Sciatic nerve (tissue), 2 donors: Measurements from ENCODE around the gene SF3A1. TPM values are rescaled to one million over a fixed set of nuclear protein-coding genes. Genes with fewer than 3 reads are reported as not detected.
A peak's percentile ranks its signal among the peaks of the same experiment; 100 is the strongest.

Experiments
- ATAC-seq: fragments of 200-7000 bp; cut with Tn5 transposase; one replicate; pipeline ENCODE4 v1.9.1; 2020; ENCODE audit warnings: mild to moderate bottlenecking, moderate library complexity
- DNase-seq: peaks from one replicate; pipeline ENCODE4 v3.0.0-alpha.2; 2020; ENCODE audit warnings: low spot score
- intact Hi-C: fragments of 100-400 bp; cut with DNase I; formaldehyde crosslinking; loops from one replicate; pipeline ENCODE4 v1.14.2; 2022
- total RNA-seq: library from RNA; stranded (reverse); fragmentation: NEBNext Ultra II Directional; extraction: Animal tissue kit (Norgen Biotek cat#: 25700); gene quantifications from one replicate; pipeline ENCODE4 v1.2.1, GENCODE V29; 2021
- donor health status: DM: no; HTN: no; CAD: no.
- donor health status: DM: no; HTN: no; CAD: no.

Gene SF3A1
- total RNA-seq, 1 donor from 2014 or later, result 138 TPM

DNA sequence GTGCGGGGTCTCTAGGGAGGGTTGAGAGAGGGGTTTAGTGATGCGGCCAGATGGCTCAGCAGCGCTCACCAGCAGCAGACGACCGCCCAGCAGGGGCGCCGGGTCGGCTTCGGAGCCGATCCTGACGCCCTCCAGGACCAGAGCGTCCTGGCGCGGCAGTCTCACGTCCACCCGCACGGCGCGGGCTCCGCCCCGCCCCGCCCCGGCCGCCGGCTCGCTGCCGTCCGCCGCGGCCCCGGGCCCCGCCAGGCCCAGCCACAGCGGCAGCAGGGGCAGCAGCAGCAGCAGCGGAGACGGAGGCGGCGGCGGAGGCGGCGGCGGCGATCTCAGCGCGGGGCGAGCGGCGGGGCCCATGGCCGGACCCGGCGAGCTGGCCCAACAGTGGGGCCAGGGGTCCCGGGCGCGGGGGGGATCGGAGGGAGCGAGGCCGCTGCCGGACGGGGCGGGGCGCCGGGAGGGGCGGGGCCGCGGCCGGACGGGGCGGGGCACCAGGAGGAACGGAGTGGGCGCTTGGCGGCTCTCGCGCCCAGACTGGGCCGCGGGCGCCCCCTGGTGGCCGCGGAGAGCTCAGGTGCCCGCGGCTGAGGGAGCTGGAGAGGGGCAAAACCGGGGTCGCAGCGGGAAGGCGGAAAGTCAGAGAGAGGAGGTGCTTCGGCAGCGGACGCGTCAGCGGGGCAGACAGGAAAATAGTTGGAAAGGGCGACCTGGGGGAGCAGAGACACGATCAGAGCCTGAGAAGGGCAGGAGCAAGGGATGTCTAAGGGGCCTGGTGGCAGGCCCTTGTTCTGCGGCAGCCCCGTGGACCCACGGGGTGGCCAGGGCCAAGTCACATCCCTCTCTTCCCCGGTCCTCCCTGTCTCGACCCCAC, 30.5 kb upstream of the SF3A1 start, which contains the start of gene RNF215:
Gene RNF215 (minus strand): TSS at position 452 of the 868 bp plus-strand sequence. CDS start 98 bp downstream, at position 354.
- intact Hi-C loops, result loop anchor here (2.0 to 5.0 kb wide), 2 partner anchors 100 to 124 kb away; partner anchors contain the start of gene CASTOR1
- peak; percentile 88 for ATAC-seq
- peak; percentile 91 for DNase-seq

DNA sequence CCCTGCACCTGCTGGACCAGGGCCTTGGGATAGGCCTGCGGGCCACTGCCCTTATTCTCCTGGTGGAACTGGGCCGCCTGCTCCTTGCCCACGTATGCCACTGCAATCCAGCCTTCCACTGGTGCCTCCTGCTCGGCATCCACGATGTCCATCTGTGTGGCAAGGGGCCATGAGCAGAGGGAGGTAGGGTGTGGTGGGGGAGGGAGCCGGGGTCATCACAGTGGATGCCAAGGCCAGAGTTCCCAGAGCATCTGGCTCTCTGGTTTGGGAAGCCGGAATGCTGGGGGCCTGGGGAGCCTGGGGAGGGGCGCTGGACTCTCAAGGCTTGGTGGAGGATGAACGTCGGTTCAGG, 29.9 kb upstream of the SF3A1 start:
- peak; percentile 69 for DNase-seq

DNA sequence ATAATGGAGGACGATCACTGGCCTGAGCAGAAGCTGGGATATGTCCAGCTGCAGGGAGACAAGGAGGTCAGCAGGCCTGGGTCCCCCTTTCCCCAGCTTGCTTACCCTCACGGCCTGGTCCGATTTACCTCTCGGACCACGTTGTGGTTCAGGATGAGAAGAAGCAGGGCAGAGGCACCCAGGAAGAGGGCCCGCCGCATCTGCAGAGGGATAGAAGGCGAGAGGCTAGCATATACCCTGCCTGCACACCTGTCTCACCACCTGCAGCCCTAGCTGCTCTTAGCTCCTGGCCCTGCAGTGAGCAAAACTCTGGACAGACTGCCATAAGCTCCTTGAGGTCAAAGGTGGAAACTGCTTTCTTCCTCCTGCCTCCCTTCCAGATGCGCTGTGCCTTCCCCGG, 29.2 kb upstream of the SF3A1 start:
- no peak for DNase-seq
- intact Hi-C loops, result loop anchor here (2.0 to 5.0 kb wide), 2 partner anchors 99 to 123 kb away; partner anchors contain the start of gene CASTOR1
- ATAC-seq, result no peak

More for the DNA sequence above, 29.9 kb upstream of the SF3A1 start:
- intact Hi-C loops, result loop anchor here (2.0 to 5.0 kb wide), 2 partner anchors 99 to 124 kb away; partner anchors contain the start of gene CASTOR1
- peak; percentile 22 for ATAC-seq

DNA sequence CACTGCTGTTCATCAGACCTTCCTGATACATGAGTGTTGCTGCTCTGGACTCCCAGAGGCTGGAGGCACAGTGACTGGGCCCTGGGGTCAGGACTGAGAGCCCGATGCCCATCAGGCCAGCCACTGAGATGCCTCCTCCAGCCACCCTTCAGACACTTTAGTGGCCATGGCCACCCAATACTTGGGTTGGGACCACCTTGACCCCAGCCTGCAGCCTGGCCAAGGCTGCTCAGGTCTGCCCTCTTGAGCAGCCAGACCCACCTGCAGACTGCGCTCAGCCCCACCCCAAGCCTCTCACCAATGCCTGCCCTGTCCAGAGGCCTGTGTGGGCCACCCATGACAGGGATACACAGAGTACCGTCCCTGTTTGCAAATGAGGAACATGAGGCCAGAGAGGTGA, 26.4 kb upstream of the SF3A1 start:
- ATAC-seq (no peak), DNase-seq (no peak)
- intact Hi-C loops, result no loop called here

DNA sequence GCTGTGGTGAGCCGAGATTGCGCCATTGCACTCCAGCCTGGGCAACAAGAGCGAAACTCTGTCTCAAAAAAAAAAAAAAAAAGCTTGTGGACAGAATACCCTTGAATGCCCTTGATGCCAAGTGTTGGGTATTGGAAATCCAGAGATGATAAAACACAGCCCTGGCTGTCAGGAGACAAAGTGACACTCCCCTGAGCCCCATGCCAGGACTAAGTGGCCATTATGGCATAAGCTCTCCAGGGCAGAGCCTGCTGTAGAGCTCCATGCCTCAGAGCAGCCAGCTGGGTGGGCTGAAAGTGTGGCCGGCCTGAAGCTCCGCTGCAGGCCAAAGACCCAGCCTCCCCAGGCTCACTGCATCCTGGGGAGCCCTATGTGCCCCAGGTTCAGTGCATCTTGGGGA, 25.6 kb upstream of the SF3A1 start:
- intact Hi-C loops, result no loop called here
- DNase-seq, result no peak
- no peak for ATAC-seq

DNA sequence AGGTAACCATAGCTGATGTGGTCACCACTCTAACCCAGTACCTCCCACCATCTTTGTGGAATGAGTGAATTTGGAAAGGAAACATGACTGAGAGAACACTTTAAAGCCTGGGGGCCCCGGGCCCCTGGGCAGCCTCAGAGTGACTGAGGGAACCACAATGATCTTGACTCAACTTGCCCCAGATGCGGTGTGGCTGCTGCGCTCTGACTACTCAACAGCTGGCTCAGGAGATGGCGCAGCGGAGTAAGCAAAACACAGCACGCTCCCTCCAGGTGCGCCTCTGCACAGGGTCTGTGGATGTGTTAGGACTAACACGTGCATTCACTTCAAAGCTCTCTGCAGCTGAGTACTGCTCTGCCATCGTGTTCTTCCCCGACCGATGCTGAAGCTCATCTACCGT, 24.6 kb upstream of the SF3A1 start:
- no peak for ATAC-seq
- DNase-seq, result no peak
- intact Hi-C loops, result no loop called here

DNA sequence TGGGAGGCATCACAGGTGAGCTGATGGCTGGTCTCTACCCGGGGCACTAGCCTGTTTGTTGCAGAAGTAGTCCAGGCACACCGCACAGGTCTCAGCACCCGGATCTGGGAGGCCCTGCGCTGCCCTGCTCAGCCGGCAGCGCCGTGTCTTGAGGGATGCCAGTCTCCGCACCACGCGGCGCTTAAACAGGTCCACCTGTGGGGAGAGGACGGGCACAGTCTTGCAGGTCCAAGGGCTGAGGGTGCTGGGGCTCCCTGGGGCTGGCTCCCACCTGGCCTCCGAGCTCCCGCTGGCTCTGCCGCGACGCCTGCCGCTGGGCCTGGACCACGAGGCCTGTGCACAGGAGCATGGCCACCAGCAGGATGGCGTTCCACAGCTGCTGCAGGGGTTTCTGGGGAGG, 23.3 kb upstream of the SF3A1 start:
- ATAC-seq (no peak), DNase-seq (no peak)
- intact Hi-C loops, result no loop called here

DNA sequence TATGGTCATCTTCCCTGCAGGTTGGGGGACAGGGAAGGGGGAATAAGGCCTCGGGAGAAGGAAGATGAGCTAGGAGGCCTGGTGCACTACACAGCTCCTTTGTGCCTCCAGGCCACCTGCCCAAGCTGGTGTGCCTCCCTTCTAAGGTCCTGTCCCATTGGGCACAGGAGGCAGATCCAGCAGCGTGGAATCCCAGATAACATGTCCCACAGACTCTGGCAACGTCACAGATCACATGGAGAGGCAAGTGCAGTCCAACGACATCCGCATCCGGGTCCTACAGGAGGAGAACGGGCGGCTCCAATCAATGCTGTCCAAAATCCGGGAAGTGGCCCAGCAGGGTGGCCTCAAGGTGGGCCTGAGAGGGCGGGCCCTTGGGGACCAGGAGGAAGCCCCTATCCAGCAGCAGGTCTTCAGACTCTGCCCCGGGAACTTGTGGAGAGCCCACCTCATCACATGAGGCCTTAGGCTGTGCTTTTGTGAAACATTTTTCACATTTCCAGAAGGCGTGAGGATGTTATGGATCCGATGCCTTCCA, 18.7 kb upstream of the SF3A1 start:
- intact Hi-C loops, result no loop called here
- ATAC-seq, result no peak
- DNase-seq, result no peak

DNA sequence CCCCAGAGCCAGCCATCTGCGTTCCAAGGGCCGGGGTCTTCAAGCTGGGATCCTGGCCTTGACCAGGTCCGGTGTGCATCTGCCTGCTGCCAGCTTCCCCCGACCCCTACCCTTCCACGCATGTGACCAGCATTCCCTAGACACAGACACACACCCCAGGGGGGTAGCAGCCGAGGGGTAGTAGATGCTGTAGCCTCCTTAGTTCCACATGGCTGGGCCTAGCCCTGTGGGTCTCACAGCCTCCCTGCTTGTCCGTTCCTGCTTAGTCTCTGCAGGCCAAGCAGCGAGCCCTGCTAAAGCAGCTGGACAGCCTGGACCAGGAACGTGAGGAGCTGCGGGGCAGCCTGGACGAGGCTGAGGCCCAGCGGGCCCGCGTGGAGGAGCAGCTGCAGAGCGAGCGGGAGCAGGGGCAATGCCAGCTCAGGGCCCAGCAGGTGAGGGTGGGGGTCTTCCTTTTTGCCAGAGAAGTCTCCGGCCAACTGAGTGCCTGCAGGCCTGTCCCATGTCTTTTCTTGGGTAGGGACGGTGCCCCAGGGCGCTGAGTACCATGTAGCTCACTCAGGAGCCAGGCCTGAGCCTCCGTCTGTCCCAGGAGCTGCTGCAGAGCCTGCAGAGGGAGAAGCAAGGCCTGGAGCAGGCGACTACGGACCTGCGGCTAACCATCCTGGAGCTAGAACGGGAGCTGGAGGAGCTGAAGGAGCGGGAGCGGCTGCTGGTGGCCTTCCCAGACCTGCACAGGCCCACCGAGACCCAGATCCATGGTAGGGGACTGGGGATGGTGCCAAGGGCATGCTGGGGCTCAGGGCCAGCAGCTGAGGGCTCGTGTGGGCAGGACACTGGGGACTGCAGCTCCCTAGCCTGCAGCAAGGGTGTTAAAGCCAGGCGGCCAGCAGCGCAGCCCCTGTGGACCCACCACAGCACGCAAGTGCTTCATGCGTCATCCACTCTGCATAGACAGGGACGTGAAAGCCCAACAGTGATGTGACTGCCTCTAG, 16.9 kb upstream of the SF3A1 start:
- DNase-seq, result no peak
- ATAC-seq, result no peak
- intact Hi-C loops, result no loop called here

DNA sequence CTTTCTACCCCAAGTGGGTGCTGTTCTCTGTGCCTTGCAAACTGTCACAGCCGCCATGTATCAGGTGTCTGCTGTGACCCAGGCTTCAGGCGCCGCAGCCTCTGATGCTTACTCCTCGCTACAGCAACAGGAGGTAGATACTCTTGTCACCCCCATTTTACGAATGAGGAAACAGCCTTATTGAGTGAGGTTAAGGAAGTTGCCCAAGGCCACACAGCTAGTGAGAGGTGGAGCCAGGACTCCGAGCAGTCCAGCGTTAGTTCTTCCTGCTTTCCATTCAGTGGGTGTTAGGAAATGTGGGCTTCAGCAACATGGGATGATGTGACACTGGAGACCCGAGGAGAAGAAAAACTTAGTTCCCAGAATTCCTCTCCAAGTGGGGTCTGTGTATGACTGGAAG, 16.2 kb upstream of the SF3A1 start:
- ATAC-seq, result no peak
- DNase-seq, result no peak
- intact Hi-C loops, result no loop called here

DNA sequence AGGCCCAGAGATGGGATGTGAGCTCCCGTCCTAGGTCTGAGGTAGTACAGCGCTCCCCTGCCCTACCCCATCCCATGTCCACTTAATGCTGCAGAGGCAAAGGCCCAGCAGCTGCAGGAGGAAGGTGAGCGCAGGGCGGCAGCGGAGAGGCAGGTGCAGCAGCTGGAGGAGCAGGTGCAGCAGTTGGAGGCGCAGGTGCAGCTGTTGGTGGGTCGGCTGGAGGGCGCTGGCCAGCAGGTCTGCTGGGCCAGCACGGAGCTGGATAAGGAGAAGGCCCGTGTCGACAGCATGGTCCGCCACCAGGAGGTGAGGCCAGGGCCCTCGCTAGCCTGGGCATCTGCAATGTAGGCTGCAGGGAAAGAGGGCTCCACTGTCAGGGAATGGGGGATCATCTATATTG, 15.3 kb upstream of the SF3A1 start:
- ATAC-seq, result no peak
- intact Hi-C loops, result no loop called here

DNA sequence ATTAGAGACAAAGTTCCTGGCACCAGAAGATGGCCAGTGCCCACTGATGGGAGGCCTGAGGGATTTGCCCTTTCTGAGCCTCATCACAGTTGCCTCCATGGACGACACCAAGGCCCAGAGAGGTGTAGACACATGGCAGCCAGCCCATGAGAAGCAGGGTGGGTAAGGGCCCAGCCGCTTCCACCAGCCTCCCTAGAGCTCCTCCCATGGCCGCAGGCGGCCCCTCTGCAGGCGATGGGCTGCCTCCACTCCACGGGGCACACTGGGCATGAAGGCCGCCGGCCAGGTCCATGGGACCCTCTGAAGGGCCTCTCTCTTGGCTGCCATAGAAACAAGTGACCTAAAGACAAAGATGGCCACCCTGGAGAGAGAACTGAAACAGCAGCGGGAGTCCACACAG, 14.6 kb upstream of the SF3A1 start:
- intact Hi-C loops, result no loop called here
- DNase-seq (no peak), ATAC-seq (no peak)

More for the DNA sequence above, 15.3 kb upstream of the SF3A1 start:
- DNase-seq, result no peak

DNA sequence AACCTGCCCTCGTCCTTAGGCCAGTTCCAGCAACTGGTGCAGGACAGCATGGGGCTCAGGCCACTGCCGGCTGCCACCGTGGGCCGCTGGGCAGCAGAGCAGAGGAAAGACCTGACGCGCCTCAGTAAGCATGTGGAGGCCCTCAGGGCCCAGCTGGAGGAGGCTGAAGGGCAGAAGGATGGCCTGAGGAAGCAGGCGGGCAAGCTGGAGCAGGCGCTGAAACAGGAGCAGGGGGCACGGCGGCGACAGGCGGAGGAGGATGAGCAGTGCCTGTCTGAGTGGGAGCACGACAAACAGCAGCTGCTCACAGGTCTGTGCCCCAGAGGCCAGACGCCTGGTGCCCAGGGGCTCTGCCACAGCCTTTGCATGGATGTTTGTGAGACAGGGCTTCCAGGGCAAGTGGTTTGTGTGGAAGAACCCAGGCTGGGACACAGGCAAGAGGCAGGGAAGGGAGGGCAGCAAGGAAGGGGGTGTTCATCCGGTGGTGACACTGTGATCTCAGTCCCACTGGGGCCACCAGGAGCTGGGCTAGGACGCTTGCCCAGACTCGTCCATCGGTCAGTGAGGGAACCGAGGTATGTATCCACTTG, 14.0 kb upstream of the SF3A1 start:
- DNase-seq (no peak), ATAC-seq (no peak)
- intact Hi-C loops, result no loop called here

DNA sequence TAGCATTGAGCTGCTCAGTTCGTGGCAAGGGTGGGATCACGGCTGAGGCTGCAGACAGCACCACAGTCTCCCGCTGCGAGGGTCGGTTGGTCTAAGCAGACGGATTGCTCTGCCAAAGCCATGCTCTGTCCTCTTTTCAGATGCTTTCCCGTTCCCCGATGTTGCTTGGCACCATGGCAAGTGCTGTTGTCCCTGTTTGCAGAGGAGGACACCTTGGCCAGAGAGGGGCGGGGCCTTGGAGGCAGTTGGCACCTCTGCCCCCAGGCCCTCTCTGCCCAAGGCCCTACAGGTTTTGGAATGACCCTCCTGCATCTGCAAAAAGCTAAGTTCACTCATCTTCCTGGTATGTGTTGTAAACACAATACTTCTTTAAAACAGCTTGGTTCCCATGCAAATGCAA, 11.7 kb upstream of the SF3A1 start:
- intact Hi-C loops, result no loop called here
- no peak for ATAC-seq
- no peak for DNase-seq

DNA sequence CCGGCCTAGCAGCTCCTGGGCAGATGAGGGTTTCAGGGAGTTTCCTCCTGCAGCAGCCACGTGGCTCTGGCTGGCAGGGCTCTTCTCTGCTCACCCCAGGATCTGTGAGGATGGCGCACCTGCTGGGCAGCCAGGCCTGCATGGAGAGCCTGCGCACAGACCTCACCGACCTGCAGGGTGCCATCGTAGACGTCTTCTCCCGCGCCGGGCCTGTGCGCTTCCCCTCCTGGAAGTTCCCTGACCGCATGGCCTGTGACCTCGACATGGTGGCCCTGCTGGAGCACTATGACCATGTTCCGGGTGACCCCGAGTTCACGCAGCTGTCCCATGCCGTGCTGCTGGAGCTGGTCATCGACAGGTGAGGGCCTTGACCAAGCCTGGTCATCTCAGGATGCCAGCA, 9.2 kb upstream of the SF3A1 start:
- ATAC-seq, result no peak
- intact Hi-C loops, result no loop called here
- DNase-seq, result no peak

DNA sequence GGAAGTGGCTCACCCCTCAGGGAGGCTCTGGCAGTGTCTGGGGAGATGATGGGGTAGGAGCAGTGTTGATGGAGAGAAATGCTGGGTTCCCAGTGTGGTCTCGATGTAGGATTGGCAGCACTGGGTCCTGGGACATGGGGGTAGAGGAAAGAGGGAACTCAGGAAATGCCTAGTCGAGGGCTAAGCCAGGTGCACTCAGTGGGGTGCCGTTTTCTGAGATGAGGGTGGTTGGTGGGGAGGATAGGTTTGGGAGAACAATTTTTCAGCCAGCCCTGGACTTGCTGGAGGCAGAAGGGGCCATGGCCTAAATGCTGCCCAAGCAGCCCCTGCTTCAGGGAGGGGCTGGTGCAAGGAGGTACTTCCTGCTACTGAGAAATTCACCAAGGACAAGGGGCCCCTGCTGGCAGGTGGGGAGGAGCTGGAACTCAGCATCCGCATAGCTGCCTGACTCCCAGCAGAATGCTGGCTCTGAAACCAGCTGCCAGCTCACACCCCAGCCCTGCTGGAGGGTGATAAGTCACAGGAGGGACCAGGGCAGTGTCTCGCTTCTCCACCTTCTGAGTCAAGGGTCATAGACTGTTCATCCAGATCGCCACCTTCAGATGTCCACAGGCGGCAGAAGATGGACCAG, 6.1 kb upstream of the SF3A1 start:
- intact Hi-C loops, result no loop called here
- no peak for ATAC-seq

DNA sequence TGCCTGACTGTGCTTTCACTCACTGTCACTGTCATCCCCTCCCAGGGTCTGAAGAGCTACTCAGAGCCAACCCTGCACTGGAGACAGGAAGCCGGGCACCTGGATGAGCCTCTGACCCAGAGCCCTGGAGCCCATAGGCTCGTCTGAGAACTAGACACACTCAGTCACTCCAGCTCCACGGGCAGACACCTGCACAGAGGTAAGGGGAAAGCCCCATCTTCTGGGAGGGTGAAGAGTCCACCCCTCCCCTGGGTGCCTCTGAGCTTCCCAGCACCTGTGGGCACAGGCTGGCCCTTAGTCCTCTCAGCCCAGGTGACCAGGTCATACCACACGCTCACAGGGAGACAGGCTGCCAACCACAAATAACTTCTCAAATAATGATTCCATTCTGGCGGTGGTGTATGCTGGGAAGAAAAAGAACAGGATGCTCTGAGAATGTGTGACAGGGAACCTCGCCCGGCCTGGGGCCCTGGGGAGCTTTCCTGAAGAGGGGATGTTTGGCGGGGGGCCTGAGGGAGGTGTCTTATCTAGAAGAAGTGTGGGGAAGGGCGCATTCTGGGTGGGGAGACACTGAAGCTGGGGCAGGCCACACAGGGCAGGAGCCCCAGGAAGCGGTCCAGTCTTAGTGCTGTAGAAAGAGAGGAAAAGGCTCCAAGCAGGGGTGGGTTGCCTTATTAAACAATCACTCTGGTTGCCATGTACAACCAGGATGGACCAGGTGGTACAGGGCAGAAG, 5.4 kb upstream of the SF3A1 start:
- intact Hi-C loops, result no loop called here
- ATAC-seq, result no peak

More for the DNA sequence above, 6.1 kb upstream of the SF3A1 start:
- no peak for DNase-seq

DNA sequence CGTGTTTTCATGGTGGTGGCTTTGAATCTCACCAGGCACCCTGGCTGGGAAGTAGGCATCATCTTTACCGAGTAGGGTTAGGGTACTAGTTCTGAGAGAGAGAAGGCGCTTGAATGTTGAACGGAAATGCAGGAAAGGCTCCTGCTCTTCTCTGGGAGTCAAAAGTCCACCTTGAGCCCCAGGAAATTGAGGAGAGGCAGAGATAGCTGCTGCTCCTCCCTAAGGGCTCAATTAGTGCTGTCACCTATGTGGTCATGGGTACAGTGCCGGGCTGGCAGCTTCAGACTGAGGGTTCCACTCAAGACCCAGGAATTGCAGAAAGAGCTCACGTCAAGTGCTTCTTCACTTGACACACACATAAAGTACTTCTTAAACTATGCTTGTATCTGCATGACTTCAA, 1.8 kb upstream of the SF3A1 start:
- intact Hi-C loops, result no loop called here
- DNase-seq (no peak), ATAC-seq (no peak)

More for the DNA sequence above, 5.4 kb upstream of the SF3A1 start:
- no peak for DNase-seq
